Measurements from ENCODE around the gene RPS6KL1. TPM values are rescaled to one million over a fixed set of nuclear protein-coding genes. Genes with fewer than 3 reads are reported as not detected.

RPS6KL1 gene
- total and polyA plus RNA-seq, 8 donors: 4.0 to 23.8 (median 7.2) TPM

- no peak for ATAC-seq
- TF ChIP-seq CTCF (IDR thresholded peaks at IDR 0.05): no peak
- H3K27ac ChIP-seq: no peak overlapping the region
- no peaks in the 10 kb centered on the region for H3K9me3 ChIP-seq
- no peak for FAIRE-seq
- WGBS, 2 donors: 86 to 94% methylated on average over 6 of the region's 6 CpGs
- DNase-seq: no peak
- no peaks in the 10 kb centered on the region for H3K27me3 ChIP-seq
- intact Hi-C loops (cut with DNase I): no loop called here
- H3K36me3 ChIP-seq: peaks cover 6 to 66% (median 31%) of the 10 kb centered on the region in 3 donors
- H3K4me1 ChIP-seq: peaks cover 0 to 3% (median 0%) of the 10 kb centered on the region in 3 donors
- H3K4me3 ChIP-seq: no peak overlapping the region
Measured at GRCh38 chr14:74891870-74892269, 31.2 kb downstream of the RPS6KL1 start.

GRCh38 chr14:74890262-74890661 lies 32.8 kb downstream of the RPS6KL1 start:
- 93 to 95% methylated on average over 6 of the region's 6 CpGs for WGBS, 2 donors
- no peak for DNase-seq
- Histone ChIP-seq H3K9me3 (no peaks in the 10 kb centered on the region), H3K36me3 (peaks cover 0 to 57% (median 21%) of the 10 kb centered on the region in 3 donors), H3K4me3 (no peak overlapping the region), H3K27me3 (no peaks in the 10 kb centered on the region), H3K27ac (no peak overlapping the region), H3K4me1 (peaks cover 0 to 3% (median 0%) of the 10 kb centered on the region in 3 donors)
- no peak for ATAC-seq
- intact Hi-C loops (cut with DNase I): no loop called here
- TF ChIP-seq CTCF (IDR thresholded peaks at IDR 0.05): no peak
- no peak for FAIRE-seq

- DNase-seq (no peak), ATAC-seq (peak; percentile 56 to 82 (median 65)), FAIRE-seq (no peak)
- H3K36me3 ChIP-seq: peaks cover 0 to 39% (median 15%) of the 10 kb centered on the region in 3 donors
- no peaks in the 10 kb centered on the region for H3K9me3 ChIP-seq
- H3K27ac ChIP-seq: peak overlapping the region in 3 of 4 donors; percentile 9 to 48 (median 28)
- H3K4me1 ChIP-seq: peaks cover 7 to 13% (median 12%) of the 10 kb centered on the region in 3 donors
- no peaks in the 10 kb centered on the region for H3K27me3 ChIP-seq
- H3K4me3 ChIP-seq: no peak overlapping the region
- 53 to 57% methylated on average over 12 of the region's 12 CpGs for WGBS, 2 donors
- no peak for TF ChIP-seq CTCF (IDR thresholded peaks at IDR 0.05)
- intact Hi-C loops (cut with DNase I): no loop called here
Measured at GRCh38 chr14:74888164-74889158, 34.6 kb downstream of the RPS6KL1 start.

- H3K9me3 ChIP-seq: no peaks in the 10 kb centered on the region
- peaks cover 15 to 22% (median 20%) of the 10 kb centered on the region in 3 donors for H3K4me1 ChIP-seq
- no peak for FAIRE-seq
- no peak for DNase-seq
- TF ChIP-seq CTCF (IDR thresholded peaks at IDR 0.05): no peak
- intact Hi-C loops (cut with DNase I): no loop called here
- H3K36me3 ChIP-seq: peaks cover 0 to 15% (median 4%) of the 10 kb centered on the region in 3 donors
- H3K27ac ChIP-seq: no peak overlapping the region
- no peak for ATAC-seq
- H3K4me3 ChIP-seq: no peak overlapping the region
- 76 to 83% methylated on average over 3 of the region's 3 CpGs for WGBS, 2 donors
- H3K27me3 ChIP-seq: no peaks in the 10 kb centered on the region
Measured at GRCh38 chr14:74886001-74886400, 37.1 kb downstream of the RPS6KL1 start.

Measured in pancreas (tissue), 10 donors.